Colonic mucosa (tissue), 4 donors: ENCODE results near the gene IFITM1. TPM values are rescaled to one million over a fixed set of nuclear protein-coding genes. Genes with fewer than 3 reads are reported as not detected.
A peak's percentile ranks its signal among the peaks of the same experiment; 100 is the strongest.
"Not testable (repeated sequence)": the region's sequence is repeated elsewhere in the genome, so short reads cannot be mapped to it uniquely, and the experiment has no call there.

Experiments
- DNase-seq: peaks from one replicate; pipeline ENCODE4 v3.0.0-alpha.2; 2020
- H3K27ac ChIP-seq: fragments of 200-600 bp; one replicate; pipeline ENCODE4 v1.8.0; 2021
- H3K27me3 ChIP-seq: fragments of 200-600 bp; one replicate; pipeline ENCODE4 v1.8.0; 2021
- H3K36me3 ChIP-seq: fragments of 200-600 bp; one replicate; pipeline ENCODE4 v1.8.0; 2021
- H3K4me1 ChIP-seq: fragments of 200-600 bp; one replicate; pipeline ENCODE4 v1.8.0; 2021; ENCODE audit warnings: mild to moderate bottlenecking
- H3K4me3 ChIP-seq: fragments of 200-600 bp; one replicate; pipeline ENCODE4 v1.8.0; 2021
- H3K9ac ChIP-seq, 2 donors: one replicate each; pipeline ENCODE4 v1.7.0; 2013; ENCODE audit warnings: control low read depth in 2 of 2, low read depth in 2 of 2, low read length in 2 of 2
- H3K9me3 ChIP-seq: fragments of 200-600 bp; one replicate; pipeline ENCODE4 v1.8.0; 2021
- intact Hi-C: fragments of 100-400 bp; cut with DNase I; formaldehyde crosslinking; loops from one replicate; pipeline ENCODE4 v1.14.1; 2022
- total RNA-seq, 2 donors: library from RNA; stranded (reverse); fragmentation: NEBNext Ultra II Directional in 1 of 2; extraction: Animal tissue kit (Norgen Biotek cat#: 25700) in 1 of 2; gene quantifications; one replicate each; pipeline ENCODE4 v1.2.1, GENCODE V29; 2021
- TF ChIP-seq, protein P1 (sequence below): fragments of 200-600 bp; IDR thresholded peaks from one replicate; pipeline ENCODE4 v1.8.0; 2022; ENCODE audit warnings: antibody characterized with exemption, mild to moderate bottlenecking
- donor health status: healthy.
- donor health status: DM: no; HTN: no; CAD: no.
- donor health status: DM: no; HTN: no; CAD: no.

IFITM1 gene
- total RNA-seq, 2 donors from 2014 or later: 63.3 to 101 TPM

- TF ChIP-seq, protein P1, sequence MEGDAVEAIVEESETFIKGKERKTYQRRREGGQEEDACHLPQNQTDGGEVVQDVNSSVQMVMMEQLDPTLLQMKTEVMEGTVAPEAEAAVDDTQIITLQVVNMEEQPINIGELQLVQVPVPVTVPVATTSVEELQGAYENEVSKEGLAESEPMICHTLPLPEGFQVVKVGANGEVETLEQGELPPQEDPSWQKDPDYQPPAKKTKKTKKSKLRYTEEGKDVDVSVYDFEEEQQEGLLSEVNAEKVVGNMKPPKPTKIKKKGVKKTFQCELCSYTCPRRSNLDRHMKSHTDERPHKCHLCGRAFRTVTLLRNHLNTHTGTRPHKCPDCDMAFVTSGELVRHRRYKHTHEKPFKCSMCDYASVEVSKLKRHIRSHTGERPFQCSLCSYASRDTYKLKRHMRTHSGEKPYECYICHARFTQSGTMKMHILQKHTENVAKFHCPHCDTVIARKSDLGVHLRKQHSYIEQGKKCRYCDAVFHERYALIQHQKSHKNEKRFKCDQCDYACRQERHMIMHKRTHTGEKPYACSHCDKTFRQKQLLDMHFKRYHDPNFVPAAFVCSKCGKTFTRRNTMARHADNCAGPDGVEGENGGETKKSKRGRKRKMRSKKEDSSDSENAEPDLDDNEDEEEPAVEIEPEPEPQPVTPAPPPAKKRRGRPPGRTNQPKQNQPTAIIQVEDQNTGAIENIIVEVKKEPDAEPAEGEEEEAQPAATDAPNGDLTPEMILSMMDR: no peak
- no peak overlapping the region for H3K4me3 ChIP-seq
- no peak for DNase-seq
- no peak overlapping the region for H3K9ac ChIP-seq
- no peak overlapping the region for H3K27ac ChIP-seq
- no peaks in the 10 kb centered on the region for H3K4me1 ChIP-seq
- no peaks in the 10 kb centered on the region for H3K36me3 ChIP-seq
- H3K9me3 ChIP-seq: no peaks in the 10 kb centered on the region
- no peaks in the 10 kb centered on the region for H3K27me3 ChIP-seq
- intact Hi-C loops: loop anchor here (5.0 kb wide), 1 partner anchor 51 kb away; no protein-coding TSS in a partner anchor
Measured at GRCh38 chr11:305844-306211, 8.0 kb upstream of the IFITM1 start.

GRCh38 chr11:306645-307371, 7.0 kb upstream of the IFITM1 start:
- intact Hi-C loops: loop anchor here (5.0 kb wide), 1 partner anchor 50 kb away; no protein-coding TSS in a partner anchor
- TF ChIP-seq, protein P1: no peak
- Histone ChIP-seq H3K4me1 (no peaks in the 10 kb centered on the region), H3K27ac (peak overlapping the region; percentile 78), H3K9me3 (no peaks in the 10 kb centered on the region), H3K9ac (peak overlapping the region in 1 of 2 donors; percentile 24), H3K4me3 (no peak overlapping the region), H3K27me3 (no peaks in the 10 kb centered on the region), H3K36me3 (no peaks in the 10 kb centered on the region)
- DNase-seq: no peak

GRCh38 chr11:307766-308708, 5.8 kb upstream of the IFITM1 start, which contains the start of gene IFITM2:
TSS of gene IFITM2 (plus strand) at chr11:307816. CDS start at chr11:308193, 377 bp downstream.
- peak within 1 kb of the TSS; percentile 33 for H3K4me3 ChIP-seq
- H3K9me3 ChIP-seq, H3K36me3 ChIP-seq, H3K4me1 ChIP-seq, H3K27me3 ChIP-seq: not testable (repeated sequence)
- peak; percentile 59 for DNase-seq
- peak within 1 kb of the TSS; percentile 78 for H3K27ac ChIP-seq
- intact Hi-C loops: loop anchor here (5.0 kb wide), 1 partner anchor 49 kb away; no protein-coding TSS in a partner anchor
- H3K9ac ChIP-seq: peak within 1 kb of the TSS; percentile 24 to 74

GRCh38 chr11:308740-309665, 4.8 kb upstream of the IFITM1 start:
- Histone ChIP-seq H3K4me3 (peak overlapping the region; percentile 33), H3K27ac (peak overlapping the region; percentile 78), H3K9ac (peak overlapping the region; percentile 62 to 71)
- H3K4me1 ChIP-seq, DNase-seq, H3K36me3 ChIP-seq, H3K27me3 ChIP-seq, H3K9me3 ChIP-seq: not testable (repeated sequence)
- intact Hi-C loops: loop anchor here (5.0 kb wide), 1 partner anchor 48 kb away; no protein-coding TSS in a partner anchor

DNA sequence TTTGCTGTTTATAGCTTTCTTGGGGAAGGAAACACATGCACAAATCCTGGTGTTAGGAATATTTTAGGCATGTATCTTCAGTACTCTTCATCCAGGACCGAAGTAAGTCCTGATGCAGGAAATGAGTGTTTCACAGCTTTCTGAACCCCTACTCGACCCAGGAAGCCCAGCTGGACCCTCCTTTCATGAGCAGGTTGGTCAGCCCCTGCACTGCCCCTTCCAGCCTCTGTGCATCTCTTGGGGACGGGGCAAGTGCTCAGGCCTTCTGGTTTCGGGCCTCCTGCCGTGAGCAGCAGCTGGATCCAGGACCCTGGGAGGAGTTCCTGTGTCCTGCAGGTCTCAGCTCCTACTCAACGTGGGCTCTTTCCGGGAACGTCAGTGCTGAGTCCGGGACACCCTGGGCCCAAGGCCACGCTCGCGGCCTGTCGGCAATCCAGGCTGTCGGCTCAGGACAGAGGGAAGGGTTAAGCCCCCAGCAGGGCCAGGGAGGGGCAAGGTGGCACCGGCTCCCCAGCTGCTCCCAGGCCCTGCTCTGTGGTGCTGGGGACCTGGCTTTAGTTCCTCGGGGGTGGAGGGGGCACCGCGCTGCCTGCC, 3.8 kb upstream of the IFITM1 start:
- not testable (repeated sequence) for H3K9me3 ChIP-seq, H3K36me3 ChIP-seq
- peak overlapping the region in 1 of 2 donors; percentile 26 for H3K9ac ChIP-seq

GRCh38 chr11:311013-311748, 2.7 kb upstream of the IFITM1 start:
- H3K36me3 ChIP-seq, intact Hi-C loops, H3K4me1 ChIP-seq, H3K9me3 ChIP-seq, DNase-seq, H3K27me3 ChIP-seq: not testable (repeated sequence)
- peak overlapping the region; percentile 98 for H3K27ac ChIP-seq
- peak overlapping the region; percentile 22 for H3K4me3 ChIP-seq
- H3K9ac ChIP-seq: peak overlapping the region in 1 of 2 donors; percentile 50

More for the DNA sequence above, 3.8 kb upstream of the IFITM1 start:
- peak overlapping the region; percentile 78 for H3K27ac ChIP-seq
- DNase-seq, H3K4me1 ChIP-seq, H3K27me3 ChIP-seq: not testable (repeated sequence)
- intact Hi-C loops: loop anchor here (5.0 kb wide), 1 partner anchor 47 kb away; no protein-coding TSS in a partner anchor
- peak overlapping the region; percentile 33 for H3K4me3 ChIP-seq
